ENCODE data around the gene ARSH.

ARSH gene

GRCh38 chrX:3029129-3029528, 22.8 kb downstream of the ARSH start:
- H3K9ac ChIP-seq (ENCODE audit: low read length), result no peak overlapping the region
- H2BK120ac ChIP-seq (ENCODE audit: insufficient read depth, low read length, poor library complexity), result no peak overlapping the region
- no peak overlapping the region for H2AFZ ChIP-seq (ENCODE audit: insufficient read depth, low read length, poor library complexity)
- H3K36me3 ChIP-seq (ENCODE audit: control insufficient read depth in 1 of 2, insufficient read depth in 2 of 2, low read length in 2 of 2), result no peaks in the 10 kb centered on the region
- no peak for DNase-seq
- no peak overlapping the region for H4K8ac ChIP-seq (ENCODE audit: low read depth, low read length)
- H3K79me1 ChIP-seq (ENCODE audit: low read length), result no peaks in the 10 kb centered on the region
- H3K18ac ChIP-seq (ENCODE audit: low read length), result no peak overlapping the region
- H3K4me3 ChIP-seq (ENCODE audit: low read depth, low read length), result no peak overlapping the region
- no peak overlapping the region for H3K4ac ChIP-seq (ENCODE audit: low read depth, low read length)
- no peak overlapping the region for H4K12ac ChIP-seq (ENCODE audit: low read depth, low read length)
- no peak overlapping the region for H2BK12ac ChIP-seq (ENCODE audit: low read length)
- H3K27ac ChIP-seq (ENCODE audit: low read depth, low read length), result no peak overlapping the region
- H4K91ac ChIP-seq (ENCODE audit: low read depth, low read length), result no peak overlapping the region
- H3K4me2 ChIP-seq (ENCODE audit: low read length), result no peak overlapping the region
- H3K23ac ChIP-seq (ENCODE audit: low read length), result no peak overlapping the region
- H3K79me2 ChIP-seq (ENCODE audit: control insufficient read depth, insufficient read depth, low read length, poor library complexity), result no peaks in the 10 kb centered on the region
- peaks cover 2% of the 10 kb centered on the region in 2 experiments for H3K4me1 ChIP-seq (ENCODE audit: control insufficient read depth in 1 of 2, insufficient read depth in 2 of 2, low read length in 2 of 2)
- no peak overlapping the region for H2BK5ac ChIP-seq (ENCODE audit: low read depth, low read length, poor library complexity)
- H2AK5ac ChIP-seq (ENCODE audit: low read length), result no peak overlapping the region
- no CpG with 5 or more reads among the region's 13 CpGs for WGBS (ENCODE audit: extremely low coverage, insufficient coverage, insufficient read length)
- no peaks in the 10 kb centered on the region for H3K27me3 ChIP-seq (ENCODE audit: insufficient read depth, low read length)
- H3K9me3 ChIP-seq (ENCODE audit: insufficient read depth, low read depth, low read length), result no peaks in the 10 kb centered on the region
- no peak overlapping the region for H3K14ac ChIP-seq (ENCODE audit: low read length)

- Histone ChIP-seq H3K9me3 (ENCODE audit: insufficient read depth, low read depth, low read length) (no peaks in the 10 kb centered on the region), H2BK12ac (ENCODE audit: low read length) (no peak overlapping the region), H3K4me3 (ENCODE audit: low read depth, low read length) (no peak overlapping the region), H4K12ac (ENCODE audit: low read depth, low read length) (no peak overlapping the region), H3K27me3 (ENCODE audit: insufficient read depth, low read length) (no peaks in the 10 kb centered on the region), H3K4ac (ENCODE audit: low read depth, low read length) (no peak overlapping the region), H3K9ac (ENCODE audit: low read length) (no peak overlapping the region), H3K14ac (ENCODE audit: low read length) (no peak overlapping the region), H3K4me1 (ENCODE audit: control insufficient read depth in 1 of 2, insufficient read depth in 2 of 2, low read length in 2 of 2) (no peaks in the 10 kb centered on the region), H2AFZ (ENCODE audit: insufficient read depth, low read length, poor library complexity) (no peak overlapping the region), H3K4me2 (ENCODE audit: low read length) (no peak overlapping the region), H2BK5ac (ENCODE audit: low read depth, low read length, poor library complexity) (no peak overlapping the region), H2BK120ac (ENCODE audit: insufficient read depth, low read length, poor library complexity) (no peak overlapping the region), H3K79me2 (ENCODE audit: control insufficient read depth, insufficient read depth, low read length, poor library complexity) (no peaks in the 10 kb centered on the region), H2AK5ac (ENCODE audit: low read length) (no peak overlapping the region), H4K91ac (ENCODE audit: low read depth, low read length) (no peak overlapping the region), H4K8ac (ENCODE audit: low read depth, low read length) (no peak overlapping the region), H3K27ac (ENCODE audit: low read depth, low read length) (no peak overlapping the region), H3K79me1 (ENCODE audit: low read length) (no peaks in the 10 kb centered on the region), H3K23ac (ENCODE audit: low read length) (no peak overlapping the region), H3K36me3 (ENCODE audit: control insufficient read depth in 1 of 2, insufficient read depth in 2 of 2, low read length in 2 of 2) (no peaks in the 10 kb centered on the region), H3K18ac (ENCODE audit: low read length) (no peak overlapping the region)
- no CpG with 5 or more reads among the region's 3 CpGs for WGBS (ENCODE audit: extremely low coverage, insufficient coverage, insufficient read length)
- DNase-seq, result no peak
Observed at GRCh38 chrX:3037218-3037617, 30.9 kb downstream of the ARSH start.

- Histone ChIP-seq H3K4ac (ENCODE audit: low read depth, low read length) (no peak overlapping the region), H3K79me1 (ENCODE audit: low read length) (no peaks in the 10 kb centered on the region), H2BK12ac (ENCODE audit: low read length) (no peak overlapping the region), H3K4me3 (ENCODE audit: low read depth, low read length) (no peak overlapping the region), H3K23ac (ENCODE audit: low read length) (no peak overlapping the region), H3K36me3 (ENCODE audit: control insufficient read depth in 1 of 2, insufficient read depth in 2 of 2, low read length in 2 of 2) (no peaks in the 10 kb centered on the region), H3K9me3 (ENCODE audit: insufficient read depth, low read depth, low read length) (no peaks in the 10 kb centered on the region), H3K4me1 (ENCODE audit: control insufficient read depth in 1 of 2, insufficient read depth in 2 of 2, low read length in 2 of 2) (no peaks in the 10 kb centered on the region), H2AFZ (ENCODE audit: insufficient read depth, low read length, poor library complexity) (no peak overlapping the region), H3K9ac (ENCODE audit: low read length) (no peak overlapping the region), H3K27ac (ENCODE audit: low read depth, low read length) (no peak overlapping the region), H4K91ac (ENCODE audit: low read depth, low read length) (no peak overlapping the region), H2BK5ac (ENCODE audit: low read depth, low read length, poor library complexity) (no peak overlapping the region), H3K14ac (ENCODE audit: low read length) (no peak overlapping the region), H3K79me2 (ENCODE audit: control insufficient read depth, insufficient read depth, low read length, poor library complexity) (no peaks in the 10 kb centered on the region), H3K4me2 (ENCODE audit: low read length) (no peak overlapping the region), H2AK5ac (ENCODE audit: low read length) (no peak overlapping the region), H3K27me3 (ENCODE audit: insufficient read depth, low read length) (no peaks in the 10 kb centered on the region), H2BK120ac (ENCODE audit: insufficient read depth, low read length, poor library complexity) (no peak overlapping the region), H4K12ac (ENCODE audit: low read depth, low read length) (no peak overlapping the region), H4K8ac (ENCODE audit: low read depth, low read length) (no peak overlapping the region), H3K18ac (ENCODE audit: low read length) (no peak overlapping the region)
- no CpG with 5 or more reads among the region's 3 CpGs for WGBS (ENCODE audit: extremely low coverage, insufficient coverage, insufficient read length)
- no peak for DNase-seq
Observed at GRCh38 chrX:3044196-3044595, 37.9 kb downstream of the ARSH start.

- H3K9ac ChIP-seq (ENCODE audit: low read length), result no peak overlapping the region
- no peaks in the 10 kb centered on the region for H3K4me1 ChIP-seq (ENCODE audit: control insufficient read depth in 1 of 2, insufficient read depth in 2 of 2, low read length in 2 of 2)
- WGBS (ENCODE audit: extremely low coverage, insufficient coverage, insufficient read length), result no CpG with 5 or more reads among the region's 6 CpGs
- no peak overlapping the region for H4K8ac ChIP-seq (ENCODE audit: low read depth, low read length)
- no peaks in the 10 kb centered on the region for H3K9me3 ChIP-seq (ENCODE audit: insufficient read depth, low read depth, low read length)
- H3K18ac ChIP-seq (ENCODE audit: low read length), result no peak overlapping the region
- no peaks in the 10 kb centered on the region for H3K36me3 ChIP-seq (ENCODE audit: control insufficient read depth in 1 of 2, insufficient read depth in 2 of 2, low read length in 2 of 2)
- no peak overlapping the region for H3K27ac ChIP-seq (ENCODE audit: low read depth, low read length)
- no peak for DNase-seq
- no peaks in the 10 kb centered on the region for H3K27me3 ChIP-seq (ENCODE audit: insufficient read depth, low read length)
- no peak overlapping the region for H3K14ac ChIP-seq (ENCODE audit: low read length)
- no peak overlapping the region for H2BK12ac ChIP-seq (ENCODE audit: low read length)
- no peak overlapping the region for H3K4me3 ChIP-seq (ENCODE audit: low read depth, low read length)
- no peaks in the 10 kb centered on the region for H3K79me1 ChIP-seq (ENCODE audit: low read length)
- H3K4ac ChIP-seq (ENCODE audit: low read depth, low read length), result no peak overlapping the region
- no peak overlapping the region for H2AFZ ChIP-seq (ENCODE audit: insufficient read depth, low read length, poor library complexity)
- no peak overlapping the region for H2AK5ac ChIP-seq (ENCODE audit: low read length)
- no peak overlapping the region for H4K12ac ChIP-seq (ENCODE audit: low read depth, low read length)
- no peak overlapping the region for H2BK120ac ChIP-seq (ENCODE audit: insufficient read depth, low read length, poor library complexity)
- no peak overlapping the region for H2BK5ac ChIP-seq (ENCODE audit: low read depth, low read length, poor library complexity)
- no peak overlapping the region for H3K4me2 ChIP-seq (ENCODE audit: low read length)
- no peak overlapping the region for H4K91ac ChIP-seq (ENCODE audit: low read depth, low read length)
- H3K79me2 ChIP-seq (ENCODE audit: control insufficient read depth, insufficient read depth, low read length, poor library complexity), result no peaks in the 10 kb centered on the region
- H3K23ac ChIP-seq (ENCODE audit: low read length), result no peak overlapping the region
Observed at GRCh38 chrX:3044671-3045070, 38.3 kb downstream of the ARSH start.
